Kasumi-1 (cell line): ENCODE measurements around the gene DAP.
"Not testable (repeated sequence)": the region's sequence is repeated elsewhere in the genome, so short reads cannot be mapped to it uniquely, and the experiment has no call there.

ENCODE experiments used
- DNase-seq, 2 experiments: peaks; one replicate each; lab custom pipeline; 2025; lab: John Stamatoyannopoulos, UW

Gene DAP

DNA sequence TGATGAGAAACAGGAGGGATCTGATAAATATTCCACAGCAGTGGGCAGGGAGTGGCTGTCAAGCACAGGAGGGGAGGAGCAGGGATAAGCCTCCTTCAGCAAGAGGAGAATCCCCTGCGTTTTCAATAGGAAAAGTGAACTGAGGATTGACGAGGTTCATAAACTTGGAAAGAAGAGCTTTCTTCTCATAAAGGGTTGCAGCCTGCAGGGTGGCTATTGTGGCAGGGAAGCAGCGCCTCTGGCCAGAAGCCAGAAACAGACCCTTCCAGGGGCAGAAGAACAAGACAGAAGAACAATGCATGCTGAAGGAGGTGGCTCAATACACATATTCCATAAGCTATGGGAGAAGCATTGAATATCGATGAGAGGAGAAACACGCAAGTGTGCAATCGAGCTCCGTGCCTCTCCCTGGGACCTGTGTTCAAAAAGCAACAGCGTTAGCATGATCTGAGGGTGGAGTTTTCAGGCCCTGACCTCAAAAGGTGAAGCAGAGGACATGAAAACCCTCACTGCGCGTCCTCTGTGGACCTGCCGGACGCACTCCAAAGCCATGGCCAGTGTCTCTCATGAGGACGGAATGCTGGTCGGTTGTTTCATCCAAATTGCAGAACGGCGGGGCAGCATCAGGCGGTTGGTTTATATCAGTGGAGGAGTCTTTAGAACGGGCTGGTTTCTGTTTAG lies 129.6 kb downstream of the DAP start:
- DNase-seq: no peak

- DNase-seq: not testable (repeated sequence)
Measured at GRCh38 chr5:10630744-10631143, 130.3 kb downstream of the DAP start.

- no peak for DNase-seq
Measured at GRCh38 chr5:10630126-10630525, 130.9 kb downstream of the DAP start.

DNA sequence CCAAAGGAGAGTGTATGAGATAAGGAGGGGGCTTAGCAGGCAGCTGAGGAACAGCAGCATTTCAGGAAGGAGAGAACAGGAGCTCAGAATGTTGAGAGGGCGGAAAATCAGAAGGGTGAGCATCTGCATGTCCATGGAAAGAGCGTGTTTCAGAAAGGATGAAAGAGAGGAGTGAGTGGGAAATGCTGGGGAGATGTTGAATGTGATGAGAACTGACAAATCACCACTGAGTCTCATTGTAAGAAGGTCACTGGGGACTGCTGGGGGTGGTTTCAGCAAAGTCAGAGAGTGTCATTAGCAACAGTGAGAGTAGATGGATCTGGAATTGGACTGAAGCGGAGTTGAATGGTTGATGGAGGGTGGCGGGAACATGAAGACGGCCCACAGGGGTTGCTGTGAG lies 131.4 kb downstream of the DAP start:
- no peak for DNase-seq
